Stimulated activated CD4-positive, alpha-beta T cell treated with anti-CD3 and anti-CD28 coated beads, Interleukin-1b, Interleukin-23, amount 100 ng/mL, for 1 hour (primary cell): ENCODE data around the gene ACOT7.

Source experiments
- DNase-seq, 2 donors: peaks; one replicate each; pipeline ENCODE4 v3.0.0-alpha.2; 2020; ENCODE audit warnings: low read depth in 2 of 2

ACOT7 gene

DNA sequence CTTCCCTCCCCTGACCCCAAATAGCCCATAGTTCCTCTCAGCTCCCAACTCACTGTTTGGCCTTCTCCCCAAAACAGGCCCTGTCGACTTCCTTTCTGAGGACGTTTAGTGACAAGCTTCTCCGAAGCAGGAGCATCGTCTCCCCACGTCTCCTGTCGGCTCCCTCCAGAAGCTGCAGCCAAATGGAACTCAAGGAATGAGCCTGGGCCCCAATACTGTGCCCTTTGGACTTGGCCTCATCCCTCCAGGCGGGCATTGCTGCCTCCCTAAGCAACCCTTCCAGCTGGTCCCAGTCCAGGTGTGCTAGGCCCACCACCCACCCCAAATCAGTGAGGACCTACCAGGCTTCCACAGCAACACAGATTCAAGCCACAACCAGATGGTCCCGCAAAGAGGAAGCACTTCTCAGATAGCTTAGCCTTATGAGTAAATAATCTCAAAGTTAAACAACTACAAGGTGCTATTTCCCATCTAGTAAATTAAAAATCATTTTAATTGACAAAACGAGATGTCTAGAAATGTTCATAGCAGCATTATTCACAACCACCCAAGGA is 33.0 kb downstream of the ACOT7 start:
- no peak for DNase-seq

DNA sequence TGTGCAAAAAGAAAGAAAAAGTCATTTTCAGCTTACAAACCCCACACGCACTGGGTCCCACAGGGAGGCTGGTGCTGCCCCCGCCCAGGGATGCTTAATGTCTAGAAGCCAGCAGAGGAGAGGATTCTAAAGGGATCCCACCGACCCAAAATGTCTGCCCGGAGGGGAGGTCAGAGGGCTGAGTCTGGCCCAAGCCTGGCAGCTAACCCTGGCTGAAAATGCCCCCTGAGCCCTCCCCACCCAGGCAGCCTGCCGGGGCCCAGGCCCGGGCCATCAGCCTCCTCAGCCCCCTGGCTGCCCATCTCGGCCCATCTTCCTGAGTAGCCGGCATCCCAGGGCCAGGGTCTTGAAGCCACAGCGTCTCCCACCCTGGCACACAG is 33.5 kb downstream of the ACOT7 start:
- no peak for DNase-seq

DNA sequence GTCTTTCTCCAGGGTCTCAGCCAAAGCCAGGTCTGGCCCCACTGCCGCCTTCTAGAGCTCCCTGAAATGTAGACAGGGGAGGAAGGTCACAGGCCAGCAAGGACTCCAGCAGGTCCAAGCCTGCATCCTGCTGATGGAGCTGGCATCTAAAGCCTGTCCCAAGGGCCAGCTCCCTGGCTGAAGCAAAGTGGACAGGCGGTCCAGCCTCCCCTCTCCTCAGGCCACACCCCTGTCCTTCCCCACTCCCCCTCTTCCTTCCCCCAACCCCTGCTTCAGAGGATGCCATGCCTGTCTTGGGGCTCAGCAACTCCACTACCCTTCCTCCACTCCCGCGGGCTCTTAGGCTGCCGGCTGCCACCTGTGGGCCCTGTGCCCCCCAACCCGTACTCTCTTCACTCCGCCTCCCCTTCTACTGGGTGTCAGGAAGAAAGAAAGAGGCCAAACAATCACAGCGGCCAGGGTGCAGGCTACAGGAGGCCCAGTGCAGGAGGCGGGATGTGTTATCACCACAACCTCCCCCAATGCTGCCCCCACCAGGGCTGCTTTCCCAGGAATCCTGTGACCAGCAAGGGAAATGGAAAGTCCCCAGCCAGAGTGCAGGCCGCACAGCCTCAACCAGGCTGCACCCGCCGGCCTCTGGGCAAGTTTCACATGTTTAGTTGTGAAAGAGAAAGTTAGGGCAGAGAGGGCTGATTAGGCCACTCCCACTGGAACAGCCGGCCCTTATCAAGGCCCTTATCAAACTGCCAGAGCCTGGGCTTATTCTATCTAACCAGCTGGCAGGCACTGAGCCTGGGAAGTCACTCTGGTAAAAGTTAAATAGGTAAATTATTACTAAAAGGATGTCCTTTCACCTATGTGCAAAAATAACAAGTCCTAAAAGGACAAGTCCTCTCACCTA is 34.1 kb downstream of the ACOT7 start:
- no peak for DNase-seq

DNA sequence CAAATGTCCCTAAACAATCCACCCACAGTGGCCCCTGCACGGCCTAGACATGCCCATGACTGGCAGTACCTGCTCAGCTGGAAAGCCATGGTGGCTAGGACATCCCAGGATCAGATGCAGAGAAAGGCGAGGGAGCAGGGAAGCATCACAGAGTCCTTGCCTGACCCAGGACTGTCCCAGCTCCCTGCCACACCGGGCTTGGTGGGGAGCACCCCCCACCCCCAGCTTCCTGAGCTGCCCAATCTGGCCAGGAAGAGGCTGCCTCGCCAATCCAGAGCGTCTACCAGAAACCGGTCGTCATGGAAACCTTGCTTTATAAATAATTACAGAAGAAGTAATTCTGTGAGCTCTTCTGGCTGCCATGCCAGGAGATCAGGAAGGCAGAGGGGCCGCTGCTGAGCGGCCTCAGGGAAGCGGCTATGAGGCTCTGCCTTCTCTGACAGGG is 34.8 kb downstream of the ACOT7 start:
- DNase-seq, result no peak

DNA sequence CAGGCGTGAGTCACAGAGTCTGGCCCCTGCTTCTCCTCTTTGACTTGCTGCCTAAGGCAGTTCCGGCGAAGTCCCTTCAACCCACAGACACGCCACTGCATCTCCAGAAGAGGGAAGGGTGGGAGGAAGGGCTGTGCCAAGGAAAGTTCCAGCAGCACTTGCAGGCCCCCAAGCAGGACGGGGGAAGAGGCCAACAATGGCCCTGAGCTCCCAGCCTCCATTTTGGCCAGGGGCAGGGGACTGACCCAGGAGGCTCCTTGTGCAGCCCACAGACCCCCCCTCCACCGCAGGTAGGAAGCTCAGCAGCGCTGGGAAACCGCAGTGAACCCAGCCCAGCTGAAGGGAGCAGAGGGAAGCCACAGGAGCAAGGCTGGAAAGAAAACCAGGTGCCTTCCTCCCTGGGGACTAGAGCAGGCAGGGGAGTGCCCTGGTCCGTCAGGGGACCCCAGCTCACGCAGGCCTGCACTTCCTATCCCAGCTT is 35.4 kb downstream of the ACOT7 start:
- no peak for DNase-seq

DNA sequence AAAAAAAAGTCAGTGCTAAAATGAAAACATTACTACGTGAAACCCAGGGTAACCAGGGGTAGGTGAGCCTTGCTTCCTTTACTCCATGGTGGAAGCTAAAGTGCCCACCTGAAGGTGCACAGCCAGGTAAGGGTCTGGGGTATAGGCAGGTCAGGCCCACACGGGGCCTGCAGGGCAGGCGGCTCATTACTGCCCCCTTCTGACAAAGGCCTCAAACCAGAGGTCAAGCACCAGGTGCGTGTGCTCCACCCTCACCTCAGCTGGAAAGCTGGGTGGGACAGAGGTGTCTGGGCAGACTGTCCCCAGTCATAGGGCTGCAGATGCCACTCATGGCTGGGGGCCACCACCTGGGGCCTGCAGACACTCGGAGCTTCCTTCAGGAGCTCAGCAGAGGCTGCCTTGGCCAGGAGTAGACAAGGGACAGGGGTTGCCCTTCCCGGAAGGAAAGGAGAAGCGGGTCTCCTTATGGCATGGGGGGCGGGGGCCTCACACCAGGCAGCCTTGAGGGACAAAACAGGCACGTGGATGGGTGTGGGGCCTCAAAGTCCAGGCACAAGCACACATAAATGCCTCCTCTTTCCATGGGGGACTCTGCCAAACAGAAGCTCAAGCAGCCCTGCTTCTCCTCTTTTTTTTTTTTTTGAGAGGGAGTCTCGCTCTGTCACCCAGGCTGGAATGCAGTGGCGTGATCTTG is 36.2 kb downstream of the ACOT7 start:
- DNase-seq, result no peak

DNA sequence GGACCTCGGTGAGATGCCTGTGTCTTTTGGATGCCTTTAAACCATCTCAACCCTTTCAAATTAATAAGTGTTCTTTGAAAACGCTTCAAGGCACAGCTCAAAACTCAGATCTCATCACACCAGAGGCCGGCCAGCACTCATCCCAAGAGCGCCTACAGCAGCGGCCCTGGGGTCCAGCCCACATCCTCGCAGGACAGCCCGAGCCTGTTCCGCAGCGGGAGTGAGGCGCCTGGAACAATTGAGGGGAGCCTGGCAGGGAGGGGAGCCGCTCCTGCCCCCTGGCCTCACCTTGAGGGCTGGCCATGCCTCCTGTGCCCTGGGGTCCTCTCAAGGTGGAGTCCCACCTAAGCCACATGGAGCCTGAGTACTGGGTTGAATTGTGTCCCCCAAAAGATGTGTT is 37.9 kb downstream of the ACOT7 start:
- DNase-seq, result no peak

DNA sequence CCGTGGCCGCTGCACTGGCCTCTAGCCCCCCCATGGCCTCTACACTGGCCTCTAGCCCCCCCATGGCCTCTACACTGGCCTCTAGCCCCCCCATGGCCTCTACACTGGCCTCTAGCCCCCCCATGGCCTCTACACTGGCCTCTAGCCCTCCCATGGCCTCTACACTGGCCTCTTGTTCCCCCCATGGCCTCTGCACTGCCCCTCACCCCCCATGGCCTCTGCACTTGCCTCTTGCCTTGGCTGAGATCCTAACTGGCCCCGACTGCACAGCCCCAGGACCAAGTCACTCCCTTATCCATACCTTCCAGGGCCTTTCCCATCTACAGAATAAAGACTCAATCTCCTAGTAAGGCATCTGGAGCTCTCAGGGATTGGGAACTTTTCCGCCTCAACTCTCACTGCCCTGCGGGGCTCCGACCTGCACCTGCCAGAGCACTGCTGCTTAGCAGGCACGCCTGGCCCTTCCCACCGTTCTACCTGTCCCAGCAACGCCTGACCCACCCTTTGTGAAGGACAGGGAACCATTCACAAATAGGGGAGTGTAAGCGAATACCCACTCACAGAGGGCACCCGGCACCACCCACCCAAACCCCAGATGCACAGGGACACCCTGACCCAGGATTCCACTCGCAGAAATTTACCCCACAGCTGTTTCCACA is 38.8 kb downstream of the ACOT7 start:
- no peak for DNase-seq

DNA sequence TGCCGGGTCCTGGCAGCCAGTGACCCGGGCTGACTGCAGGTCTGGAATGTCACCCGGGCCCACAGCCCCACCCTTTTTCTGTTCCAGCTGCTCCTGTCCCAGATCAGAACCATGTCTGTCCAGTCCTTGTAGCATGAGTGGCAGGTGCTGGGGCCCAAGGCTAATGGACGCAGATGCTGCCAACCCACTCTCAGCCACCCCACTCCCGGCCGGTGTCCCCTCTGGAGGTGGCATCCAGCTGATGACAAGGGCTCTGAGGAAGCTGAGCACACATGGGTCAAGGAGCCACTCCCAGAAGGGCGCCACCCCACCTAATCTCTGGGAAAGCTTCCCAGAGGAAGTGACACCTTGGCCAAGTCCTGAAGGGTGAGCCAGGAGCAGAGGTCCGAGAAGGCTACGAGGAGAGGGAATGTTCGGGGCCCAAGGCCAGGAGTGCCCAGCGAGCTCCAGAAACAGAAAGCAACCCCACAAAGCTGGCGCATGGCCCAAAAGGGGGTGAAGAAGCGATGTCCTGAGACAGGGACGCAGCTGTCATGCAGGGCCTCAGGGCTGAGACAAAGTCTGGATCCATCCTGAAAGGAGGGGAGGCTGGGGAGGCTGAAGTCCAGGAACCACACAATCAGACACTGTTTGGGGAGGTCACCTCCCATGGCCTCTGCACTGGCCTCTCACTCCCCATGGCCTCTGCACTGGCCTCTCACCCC is 39.5 kb downstream of the ACOT7 start:
- no peak for DNase-seq

DNA sequence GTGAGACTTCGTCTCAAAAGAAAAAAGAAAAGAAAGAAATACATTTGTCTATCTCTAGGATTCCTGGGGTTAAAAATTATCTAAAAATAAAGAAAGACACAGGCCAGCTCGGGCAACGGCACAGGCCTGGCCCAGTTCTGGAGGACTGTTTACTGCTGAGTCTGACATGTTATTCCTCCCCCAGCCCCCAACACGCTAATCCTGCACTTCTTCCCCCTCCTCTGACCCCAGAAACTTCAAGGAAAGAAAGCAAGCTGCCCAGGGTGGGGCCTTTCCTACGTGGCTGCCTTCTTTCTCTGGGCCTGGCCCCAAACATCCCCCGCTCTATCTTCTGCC is 40.0 kb downstream of the ACOT7 start:
- DNase-seq, result no peak

DNA sequence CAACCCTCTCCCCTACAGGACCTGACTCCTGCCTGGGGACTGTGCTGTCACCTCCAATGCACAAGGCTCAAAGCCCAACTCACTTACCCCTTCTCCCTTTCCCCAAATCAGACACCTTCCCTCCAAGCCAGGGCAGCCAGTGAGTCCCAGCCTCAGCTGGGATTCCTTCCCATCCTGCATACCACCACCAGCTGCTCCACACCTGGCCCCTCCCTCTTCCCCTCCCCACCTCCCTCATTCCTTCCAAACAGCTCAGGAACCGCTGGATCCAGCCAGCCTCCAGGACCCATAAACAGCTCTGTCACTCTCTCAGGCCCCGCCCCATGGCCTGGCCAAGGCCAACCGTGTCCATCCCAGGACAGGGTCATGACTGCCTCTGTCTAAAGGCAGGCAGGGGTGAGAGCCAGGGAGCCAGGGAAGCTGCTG is 41.4 kb downstream of the ACOT7 start:
- DNase-seq, result no peak

DNA sequence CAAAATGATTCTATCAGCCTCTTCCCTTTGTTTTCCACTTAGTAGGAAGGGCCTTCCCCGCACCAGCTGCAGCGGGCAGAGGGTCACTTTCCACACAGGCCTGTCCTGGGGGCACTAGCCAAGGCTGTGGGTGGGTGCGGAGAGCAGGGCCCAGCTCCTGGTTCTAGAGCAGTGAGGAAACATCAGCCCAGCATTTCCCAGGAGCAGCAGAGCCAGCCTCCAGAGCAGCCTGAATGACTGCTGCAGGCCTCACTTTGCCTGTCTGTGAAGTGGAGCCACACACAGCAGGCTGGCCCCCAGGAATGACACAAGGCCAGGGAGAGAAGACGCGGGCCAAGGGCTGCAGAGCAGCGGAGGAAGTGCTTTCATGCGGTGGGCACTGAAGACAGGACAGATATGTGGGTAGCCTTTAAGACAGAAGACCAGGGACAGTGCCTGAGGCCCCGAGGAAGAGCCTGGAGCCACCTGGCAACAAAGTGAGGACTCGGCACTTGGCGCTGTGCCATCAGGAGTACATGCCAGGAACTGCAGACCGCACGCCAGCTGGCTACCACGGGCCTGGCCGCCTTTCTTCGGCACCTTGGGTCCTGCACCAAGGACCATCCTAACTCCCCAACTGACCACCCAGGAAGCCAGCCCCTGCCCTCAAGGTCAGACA is 42.0 kb downstream of the ACOT7 start:
- DNase-seq, result no peak

DNA sequence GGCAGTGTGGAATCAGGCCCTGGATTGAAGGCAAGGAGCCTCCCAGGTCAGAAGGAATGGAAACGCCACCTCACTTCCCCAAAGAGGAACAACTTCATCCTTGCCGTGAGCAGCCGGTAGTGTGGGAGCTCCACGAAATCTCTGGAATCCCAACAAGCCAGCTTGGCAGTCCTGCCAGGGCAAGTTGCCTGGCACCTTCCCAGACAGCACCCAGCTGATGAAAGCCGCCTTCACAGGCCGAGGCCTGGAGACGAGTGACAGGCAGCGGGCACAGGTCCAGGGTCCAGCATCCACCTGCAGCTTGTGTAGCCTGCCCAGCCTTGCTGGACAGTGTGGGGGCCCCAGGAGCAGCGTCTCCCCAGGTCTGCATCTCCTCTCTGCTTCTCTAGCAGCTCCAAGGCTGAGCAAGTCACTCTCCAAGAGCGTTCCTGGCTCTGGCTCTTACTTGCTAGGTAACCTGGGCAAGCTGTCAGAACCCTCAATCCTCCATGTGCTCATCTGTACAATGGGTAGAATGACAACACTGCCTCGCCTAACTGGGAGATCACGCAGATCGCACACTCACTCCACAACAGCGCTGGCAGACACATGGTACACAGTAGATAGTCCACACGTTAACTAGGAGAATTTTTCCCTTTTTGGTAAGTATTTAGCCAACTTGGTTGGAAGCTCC is 43.0 kb downstream of the ACOT7 start:
- DNase-seq, result no peak

DNA sequence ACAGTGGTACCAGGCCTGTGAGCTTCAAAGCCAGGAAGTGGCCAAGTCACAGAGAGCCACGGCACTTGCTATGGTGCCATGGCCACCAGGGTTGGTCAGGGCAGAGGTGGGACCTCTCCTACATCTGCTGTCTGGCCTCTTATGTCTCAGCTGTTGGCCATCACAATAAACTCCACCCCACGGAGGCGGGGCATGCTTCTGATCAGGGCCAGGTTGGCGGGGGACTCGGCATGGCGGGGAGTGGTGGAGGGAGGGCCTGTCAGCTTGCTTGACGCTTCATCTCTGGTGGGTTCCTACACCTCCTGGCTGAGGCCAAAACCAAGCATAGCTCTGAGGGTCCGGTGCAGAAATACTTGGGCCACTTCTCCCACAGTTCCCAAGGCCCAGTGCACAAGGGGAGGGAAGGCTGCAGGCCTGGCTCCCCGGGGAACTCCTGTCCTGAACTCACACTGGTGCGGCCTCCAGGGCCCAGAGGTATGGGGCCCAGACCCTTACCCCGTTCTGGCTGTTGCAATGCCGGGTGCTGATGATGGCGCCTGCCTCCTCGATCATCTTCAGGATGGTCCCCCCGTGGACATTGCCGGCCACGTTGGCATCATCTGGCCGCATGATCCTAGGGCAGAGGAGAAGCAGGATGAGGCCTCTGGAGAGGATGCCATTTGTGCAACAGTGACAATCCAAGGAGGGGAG is 44.2 kb downstream of the ACOT7 start:
- no peak for DNase-seq

DNA sequence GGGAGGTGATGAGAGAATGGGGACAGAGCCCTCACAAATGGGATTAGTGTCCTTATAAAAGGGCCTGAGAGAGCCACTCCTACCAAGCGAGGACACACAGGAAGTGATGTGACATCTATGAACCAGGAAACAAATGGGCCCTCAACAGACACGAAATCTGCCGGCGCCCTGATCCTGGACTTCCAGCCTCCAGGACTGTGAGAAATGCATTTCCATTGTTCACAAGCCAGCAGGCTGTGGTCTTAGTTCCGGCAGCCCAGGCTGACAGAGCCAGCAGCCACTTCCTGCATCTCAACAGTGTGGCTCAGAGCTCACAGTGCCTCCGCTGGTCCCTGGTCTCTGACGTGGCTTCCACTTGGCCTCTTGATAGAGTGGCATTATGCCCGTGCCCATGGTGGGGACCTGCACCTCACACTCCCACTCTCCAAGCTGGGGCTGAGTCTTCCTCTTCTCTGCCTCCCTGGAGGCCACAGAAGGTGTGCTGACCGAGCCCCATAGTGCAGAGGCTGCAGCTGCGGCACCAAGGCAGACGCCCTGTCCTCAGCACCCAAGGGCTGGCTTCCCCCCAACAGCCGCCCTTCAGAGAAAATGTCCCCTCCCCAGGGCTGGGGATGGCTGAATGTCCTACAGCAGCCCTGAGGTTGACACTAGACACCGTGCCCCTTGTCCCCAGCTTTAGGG is 44.9 kb downstream of the ACOT7 start:
- no peak for DNase-seq

DNA sequence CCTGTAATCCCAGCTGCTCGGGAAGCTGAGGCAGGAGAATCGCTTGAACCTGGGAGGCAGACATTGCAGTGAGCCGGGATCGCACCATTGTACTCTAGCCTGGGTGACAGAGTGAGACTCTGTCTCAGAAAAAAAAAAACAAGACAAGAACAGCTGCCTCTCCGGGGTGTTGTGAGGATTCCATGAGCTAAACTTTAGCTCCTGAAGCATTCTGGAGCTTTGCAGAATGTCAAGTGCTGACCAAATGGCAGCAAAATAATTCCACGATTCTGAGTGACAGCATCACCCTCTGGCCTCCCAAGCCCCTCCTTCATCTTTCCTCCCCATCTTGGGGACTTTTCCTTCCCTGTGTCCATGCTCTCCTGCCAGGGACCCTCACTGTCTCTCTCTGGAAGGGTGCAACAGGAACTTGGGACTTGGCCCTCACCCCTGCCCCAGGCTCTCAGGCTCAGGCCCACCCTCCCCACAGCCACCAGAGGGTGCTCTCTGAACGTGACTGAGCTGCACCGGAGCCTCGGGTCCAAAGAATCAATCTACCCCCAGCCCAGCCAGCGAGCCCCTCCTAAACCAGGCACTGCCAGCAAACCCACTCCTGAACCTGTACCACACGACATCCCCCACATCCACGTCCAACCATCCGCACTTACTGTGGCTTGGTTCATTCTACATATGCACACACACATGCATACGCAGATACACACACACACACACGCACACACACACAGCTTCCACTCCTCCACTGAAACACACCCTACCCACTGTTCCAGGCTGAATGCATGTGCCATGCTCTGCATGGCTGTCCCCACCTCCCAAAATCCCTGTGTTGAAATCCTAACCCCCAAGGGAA is 45.7 kb downstream of the ACOT7 start:
- DNase-seq, result peak; percentile 41 to 52

DNA sequence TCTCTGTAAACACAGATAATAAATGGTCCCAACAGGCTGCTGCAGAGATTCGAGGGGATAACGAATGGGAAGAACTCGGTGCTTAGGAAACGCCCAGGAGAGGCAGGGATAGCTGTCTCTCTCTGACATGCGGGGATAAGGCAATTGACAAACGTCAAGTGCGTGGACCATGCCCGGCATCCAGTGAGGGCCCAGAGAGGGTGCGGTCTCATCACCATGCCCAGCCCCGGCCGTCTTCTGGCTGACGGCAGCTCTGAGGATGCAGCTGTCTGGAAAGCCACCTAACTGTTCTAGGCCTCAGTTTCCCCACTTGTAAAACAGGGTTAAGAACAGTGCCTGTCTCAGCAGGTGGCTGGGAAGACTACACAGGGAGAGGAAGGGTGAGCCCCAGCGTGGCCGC is 48.1 kb downstream of the ACOT7 start:
- DNase-seq, result no peak

DNA sequence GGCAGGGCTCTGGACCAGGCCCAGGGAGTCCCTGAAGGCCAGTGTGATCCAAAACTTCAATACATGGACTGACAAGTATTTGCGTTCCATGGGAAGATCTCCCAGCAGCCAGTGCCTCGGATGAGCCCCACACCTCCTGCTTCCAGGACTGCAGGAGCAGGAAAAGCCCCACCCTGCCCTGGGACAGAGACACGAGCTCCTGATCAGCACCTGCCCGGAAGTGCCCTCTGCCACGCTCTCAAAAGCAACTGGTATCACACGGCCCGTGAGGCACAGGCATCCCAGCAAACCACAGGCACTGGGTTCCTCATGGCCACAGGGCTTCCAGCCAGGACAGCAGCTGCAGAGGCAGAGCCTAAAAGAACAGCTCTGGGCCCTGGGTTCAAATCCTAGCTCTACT is 48.6 kb downstream of the ACOT7 start:
- no peak for DNase-seq
